Amniotic stem cell (primary cell): Measurements from ENCODE around the gene OR4C46.
"Not testable (repeated sequence)": the region's sequence is repeated elsewhere in the genome, so short reads cannot be mapped to it uniquely, and the experiment has no call there.

Experiments
- DNase-seq: peaks from one replicate; lab custom pipeline; 2025; lab: John Stamatoyannopoulos, UW

Gene OR4C46

GRCh38 chr11:54603898-54604297 lies at the start of gene OR4C46:
Gene OR4C46 (minus strand): TSS chr11:54603998. CDS start chr11:54603998, 0 bp downstream.
- DNase-seq, result no peak

GRCh38 chr11:54645606-54646005 lies 41.8 kb upstream of the OR4C46 start:
- DNase-seq, result not testable (repeated sequence)

GRCh38 chr11:54561439-54561838 lies 42.4 kb downstream of the OR4C46 start:
- DNase-seq, result not testable (repeated sequence)

GRCh38 chr11:54558919-54559318 lies 44.9 kb downstream of the OR4C46 start:
- DNase-seq, result no peak

- DNase-seq, result no peak
Observed at GRCh38 chr11:54558407-54558806, 45.4 kb downstream of the OR4C46 start.
